ENCODE measurements around the gene TECPR2.

The TECPR2 gene

GRCh38 chr14:102338724-102339123 is 24.0 kb upstream of the TECPR2 start:
- no peak for DNase-seq (ENCODE audit: low spot score)
- TF ChIP-seq CTCF (IDR thresholded peaks at IDR 0.05; ENCODE audit: extremely low read depth, missing control alignments) = no peak

GRCh38 chr14:102341566-102341965 is 21.2 kb upstream of the TECPR2 start:
- no peak for DNase-seq (ENCODE audit: low spot score)
- TF ChIP-seq CTCF (IDR thresholded peaks at IDR 0.05; ENCODE audit: extremely low read depth, missing control alignments) = no peak

GRCh38 chr14:102342238-102342637 is 20.5 kb upstream of the TECPR2 start:
- DNase-seq (ENCODE audit: low spot score) = no peak
- no peak for TF ChIP-seq CTCF (IDR thresholded peaks at IDR 0.05; ENCODE audit: extremely low read depth, missing control alignments)

GRCh38 chr14:102344084-102344483 is 18.7 kb upstream of the TECPR2 start:
- TF ChIP-seq CTCF (IDR thresholded peaks at IDR 0.05; ENCODE audit: extremely low read depth, missing control alignments) = no peak

GRCh38 chr14:102344485-102344884 is 18.3 kb upstream of the TECPR2 start:
- DNase-seq (ENCODE audit: low spot score) = no peak
- TF ChIP-seq CTCF (IDR thresholded peaks at IDR 0.05; ENCODE audit: extremely low read depth, missing control alignments) = no peak

More at GRCh38 chr14:102344084-102344483, 18.7 kb upstream of the TECPR2 start:
- DNase-seq (ENCODE audit: low spot score) = no peak

GRCh38 chr14:102345232-102345631 is 17.5 kb upstream of the TECPR2 start:
- no peak for TF ChIP-seq CTCF (IDR thresholded peaks at IDR 0.05; ENCODE audit: extremely low read depth, missing control alignments)
- DNase-seq (ENCODE audit: low spot score) = no peak

DNA sequence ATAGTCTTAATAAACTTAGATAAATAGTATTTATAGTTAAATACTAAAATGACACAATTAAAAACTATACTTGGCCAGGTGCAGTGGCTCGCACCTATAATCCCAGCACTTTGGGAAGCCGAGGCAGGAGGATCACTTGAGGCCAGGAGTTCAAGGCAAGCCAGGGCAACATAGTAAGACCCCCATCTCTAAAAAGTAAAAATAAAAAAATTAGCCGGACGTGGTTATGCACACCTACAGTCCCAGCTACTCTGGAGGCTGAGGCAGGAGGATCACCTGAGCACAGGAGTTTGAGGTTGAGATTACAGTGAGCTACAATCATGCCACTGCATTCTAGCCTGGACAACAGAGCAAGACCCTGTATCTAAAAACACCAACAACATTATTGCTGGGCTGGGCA is 16.1 kb upstream of the TECPR2 start:
- no peak for TF ChIP-seq CTCF (IDR thresholded peaks at IDR 0.05; ENCODE audit: extremely low read depth, missing control alignments)
- no peak for DNase-seq (ENCODE audit: low spot score)
